ENCODE results near the gene MEIS1. TPM values are rescaled to one million over a fixed set of nuclear protein-coding genes. Genes with fewer than 3 reads are reported as not detected.

Gene MEIS1
- total and polyA plus RNA-seq, 2 donors (not counting 3 experiments of a cell fraction or from before 2014, with no cell fraction given), result 10.0 to 26.5 TPM

- Histone ChIP-seq H3K9me1 (replicated peaks; ENCODE audit: control insufficient read depth, extremely low read depth, insufficient read depth, low read length) (no peaks in the 10 kb centered on the region), H3K4me3 (replicated peaks in 1 of 3; ENCODE audit: insufficient read depth in 1 of 3, low read depth in 1 of 3, low read length in 3 of 3) (no peak overlapping the region), H2AFZ (ENCODE audit: low read depth, low read length) (no peak overlapping the region), H3K27ac (ENCODE audit: insufficient read depth, low read depth, low read length) (no peak overlapping the region), H3K27me3 (ENCODE audit: control insufficient read depth in 2 of 2, insufficient read depth in 2 of 2, low read length in 2 of 2) (peaks cover 61 to 90% of the 10 kb centered on the region in 2 experiments), H3K9ac (replicated peaks; ENCODE audit: extremely low read depth, insufficient read depth, low read length) (no peak overlapping the region), H4K20me1 (replicated peaks; ENCODE audit: control insufficient read depth, extremely low read depth, insufficient read depth, low read length) (peaks cover 4% of the 10 kb centered on the region), H3K4me1 (ENCODE audit: control insufficient read depth, extremely low read depth, insufficient read depth, low read length) (peaks cover under 1% of the 10 kb centered on the region), H3K4me2 (ENCODE audit: insufficient read depth, low read length) (no peak overlapping the region), H3K9me3 (replicated peaks; ENCODE audit: control insufficient read depth, insufficient read depth, low read length) (no peaks in the 10 kb centered on the region), H3K36me3 (ENCODE audit: control insufficient read depth in 2 of 2, extremely low read depth in 1 of 2, insufficient read depth in 2 of 2, low read length in 2 of 2) (no peaks in the 10 kb centered on the region), H3K79me2 (ENCODE audit: control insufficient read depth, insufficient read depth, low read length) (no peaks in the 10 kb centered on the region)
- POLR2A ChIA-PET, result no interaction called here
- CTCF ChIA-PET, result interaction anchor here (2.0 kb wide), 1 partner anchor 153 kb away, joined by 7 read pairs; no protein-coding TSS in a partner anchor
- no peak for FAIRE-seq
- no TSS peak for BruUV-seq (replicated peaks)
- TF ChIP-seq EZH2 (IDR thresholded peaks at IDR 0.05; ENCODE audit: borderline replicate concordance, low read depth, low read length, severe bottlenecking), result peak; percentile 79
- no peak for TF ChIP-seq JUN (IDR thresholded peaks at IDR 0.05; ENCODE audit: borderline replicate concordance, insufficient read depth, insufficient read length, low read depth)
- dilution Hi-C loops (cut with MboI; ENCODE audit: extremely low pct_ligation_motif_present, low sequenced_read_pairs) (no loop called here), intact Hi-C loops (cut with micrococcal nuclease) (loop anchor here (10.0 kb wide), 1 partner anchor 982 kb away; no protein-coding TSS in a partner anchor)
- no peak for DNase-seq (ENCODE audit: low read depth, low spot score)
Observed at GRCh38 chr2:66582104-66582986, 147.4 kb downstream of the MEIS1 start.

DNA sequence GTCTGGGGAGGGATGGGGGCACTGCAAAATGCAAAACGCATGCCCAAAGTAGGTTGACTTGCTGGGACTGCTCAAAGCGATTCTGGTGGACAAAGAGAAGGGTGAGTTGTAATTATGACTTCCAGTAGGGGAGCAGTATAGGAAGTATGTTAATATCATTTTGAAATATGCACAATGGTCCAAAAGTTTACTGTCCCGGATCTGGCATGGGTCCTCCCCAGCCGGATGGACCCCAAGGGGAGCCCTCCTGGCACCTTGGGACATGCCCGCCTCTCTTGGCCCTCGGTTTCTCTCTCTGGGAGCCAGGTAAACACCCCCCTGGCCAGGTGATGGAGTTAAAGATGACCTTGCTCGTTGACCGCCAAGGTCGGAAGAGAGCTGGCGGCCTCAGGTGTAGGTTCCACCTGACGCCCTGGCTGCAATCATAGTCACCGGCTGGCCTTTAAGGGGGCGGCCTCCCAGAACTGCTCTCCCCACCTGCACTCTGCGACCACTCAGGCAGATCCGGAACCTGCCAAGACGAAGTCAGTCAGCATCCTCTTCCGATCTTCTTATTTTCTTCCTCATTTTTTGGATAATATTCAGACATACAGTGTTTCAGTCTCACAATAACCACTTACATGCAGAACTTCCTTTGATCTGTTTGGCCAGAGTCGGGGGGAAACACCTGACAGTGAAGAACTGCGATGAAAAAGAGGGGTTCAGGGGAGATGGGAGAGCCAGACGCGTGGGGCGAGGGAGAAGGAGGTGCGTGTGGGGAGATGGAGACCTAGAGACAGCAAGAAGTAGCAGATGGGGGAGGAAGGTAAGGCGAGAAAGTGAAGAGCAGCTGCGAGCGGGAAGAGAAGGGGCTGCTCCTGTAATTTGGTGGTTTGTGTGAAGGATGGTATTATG, 148.3 kb downstream of the MEIS1 start:
- no peaks in the 10 kb centered on the region for H3K4me1 ChIP-seq (ENCODE audit: control insufficient read depth, extremely low read depth, insufficient read depth, low read length)
- intact Hi-C loops (cut with micrococcal nuclease), result loop anchor here (10.0 kb wide), 1 partner anchor 982 kb away; no protein-coding TSS in a partner anchor
- H3K36me3 ChIP-seq (ENCODE audit: control insufficient read depth in 2 of 2, extremely low read depth in 1 of 2, insufficient read depth in 2 of 2, low read length in 2 of 2), result no peaks in the 10 kb centered on the region
- H3K4me3 ChIP-seq (replicated peaks in 1 of 3; ENCODE audit: insufficient read depth in 1 of 3, low read depth in 1 of 3, low read length in 3 of 3), result no peak overlapping the region
- H3K27ac ChIP-seq (ENCODE audit: insufficient read depth, low read depth, low read length), result no peak overlapping the region
- CTCF ChIA-PET, result interaction anchor here (1.4 to 2.0 kb wide), 3 partner anchors 155 to 1448 kb away, joined by 5 to 10 read pairs (median 5); no protein-coding TSS in a partner anchor
- H3K27me3 ChIP-seq (ENCODE audit: control insufficient read depth in 2 of 2, insufficient read depth in 2 of 2, low read length in 2 of 2), result peaks cover 52 to 90% of the 10 kb centered on the region in 2 experiments
- POLR2A ChIA-PET, result interaction anchor here (0.7 kb wide), 1 partner anchor 155 kb away, joined by 3 read pairs; no protein-coding TSS in a partner anchor
- dilution Hi-C loops (cut with MboI; ENCODE audit: extremely low pct_ligation_motif_present, low sequenced_read_pairs), result no loop called here
- H3K4me2 ChIP-seq (ENCODE audit: insufficient read depth, low read length), result no peak overlapping the region
- TF ChIP-seq FOS (IDR thresholded peaks at IDR 0.05; ENCODE audit: borderline replicate concordance, insufficient read depth, low read length) (no peak), CTCF (IDR thresholded peaks at IDR 0.05; ENCODE audit: extremely low read depth in 1 of 2, insufficient read depth in 1 of 2, low read depth in 1 of 2, low read length in 2 of 2) (no peak), POLR2AphosphoS5 (IDR thresholded peaks at IDR 0.05; ENCODE audit: insufficient read depth, low read depth, low read length) (no peak), EZH2 (IDR thresholded peaks at IDR 0.05; ENCODE audit: borderline replicate concordance, low read depth, low read length, severe bottlenecking) (peak; percentile 74)
- TF ChIP-seq, protein P1, sequence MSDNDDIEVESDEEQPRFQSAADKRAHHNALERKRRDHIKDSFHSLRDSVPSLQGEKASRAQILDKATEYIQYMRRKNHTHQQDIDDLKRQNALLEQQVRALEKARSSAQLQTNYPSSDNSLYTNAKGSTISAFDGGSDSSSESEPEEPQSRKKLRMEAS (IDR thresholded peaks at IDR 0.05; ENCODE audit: insufficient read depth, insufficient read length), result no peak
- H2AFZ ChIP-seq (ENCODE audit: low read depth, low read length), result no peak overlapping the region
- BruUV-seq (replicated peaks), result no TSS peak
- H3K79me2 ChIP-seq (ENCODE audit: control insufficient read depth, insufficient read depth, low read length), result no peaks in the 10 kb centered on the region
- no peaks in the 10 kb centered on the region for H3K9me1 ChIP-seq (replicated peaks; ENCODE audit: control insufficient read depth, extremely low read depth, insufficient read depth, low read length)
- H3K9ac ChIP-seq (replicated peaks; ENCODE audit: extremely low read depth, insufficient read depth, low read length), result no peak overlapping the region
- FAIRE-seq (no peak), DNase-seq (ENCODE audit: low read depth, low spot score) (no peak)
- H3K9me3 ChIP-seq (replicated peaks; ENCODE audit: control insufficient read depth, insufficient read depth, low read length), result no peaks in the 10 kb centered on the region
- H4K20me1 ChIP-seq (replicated peaks; ENCODE audit: control insufficient read depth, extremely low read depth, insufficient read depth, low read length), result peaks cover 4% of the 10 kb centered on the region

Data from endothelial cell of umbilical vein (primary cell).